Neural crest cell (in vitro differentiated cells): ENCODE results near the gene PPP1R27. TPM values are rescaled to one million over a fixed set of nuclear protein-coding genes. Genes with fewer than 3 reads are reported as not detected.

Experiments used
- DNase-seq: peaks from one replicate; pipeline ENCODE4 v3.0.0; 2021; ENCODE audit warnings: low read depth, mixed read lengths, low spot score
- H3K27ac Mint-ChIP-seq: one replicate; pipeline ENCODE4 v1.8.0; 2021; ENCODE audit warnings: mild to moderate bottlenecking, mixed read lengths; ENCODE audit not compliant: unreplicated experiment
- H3K27me3 Mint-ChIP-seq: 2 replicates; pipeline ENCODE4 v1.8.0; 2021; ENCODE audit warnings: low read depth, mild to moderate bottlenecking, mixed read lengths
- H3K36me3 Mint-ChIP-seq: 2 replicates; pipeline ENCODE4 v1.8.0; 2021; ENCODE audit warnings: low read depth, mild to moderate bottlenecking, mixed read lengths
- H3K4me1 Mint-ChIP-seq: 2 replicates; pipeline ENCODE4 v1.8.0; 2021; ENCODE audit warnings: mixed read lengths
- H3K4me3 Mint-ChIP-seq: one replicate; pipeline ENCODE4 v1.8.0; 2021; ENCODE audit warnings: mild to moderate bottlenecking, mixed read lengths
- H3K9me3 Mint-ChIP-seq: 2 replicates; pipeline ENCODE4 v1.8.0; 2021; ENCODE audit warnings: mixed read lengths
- CTCF ChIP-seq: fragments of 200-600 bp; sonication (generic); conservative IDR thresholded peaks from 2 replicates; pipeline ENCODE4 v1.5.0; 2021; ENCODE audit warnings: antibody characterized with exemption, mild to moderate bottlenecking
- total RNA-seq: library from RNA; stranded (reverse); gene quantifications from 2 replicates; pipeline ENCODE4 v1.2.1, GENCODE V29; 2021

PPP1R27 gene
- total RNA-seq, 1 donor from 2014 or later = not detected

- no peaks in the 10 kb centered on the region for H3K4me1 Mint-ChIP-seq
- H3K27me3 Mint-ChIP-seq = peaks cover 78% of the 10 kb centered on the region
- no peak for DNase-seq
- no peak for TF ChIP-seq CTCF
- H3K36me3 Mint-ChIP-seq = no peaks in the 10 kb centered on the region
- H3K4me3 Mint-ChIP-seq = no peak overlapping the region
- H3K9me3 Mint-ChIP-seq = no peaks in the 10 kb centered on the region
- no peak overlapping the region for H3K27ac Mint-ChIP-seq
These were observed 29.0 kb downstream of the PPP1R27 start for GRCh38 chr17:81805707-81806460.

- H3K4me1 Mint-ChIP-seq = no peaks in the 10 kb centered on the region
- no peak overlapping the region for H3K27ac Mint-ChIP-seq
- no peak overlapping the region for H3K4me3 Mint-ChIP-seq
- no peaks in the 10 kb centered on the region for H3K36me3 Mint-ChIP-seq
- no peak for DNase-seq
- H3K27me3 Mint-ChIP-seq = peaks cover 87% of the 10 kb centered on the region
- H3K9me3 Mint-ChIP-seq = no peaks in the 10 kb centered on the region
- TF ChIP-seq CTCF = no peak
These were observed 30.1 kb downstream of the PPP1R27 start for GRCh38 chr17:81804559-81805399.

- Mint-ChIP-seq H3K27me3 (peaks cover 87% of the 10 kb centered on the region), H3K4me3 (no peak within 1 kb of the TSS), H3K27ac (no peak within 1 kb of the TSS), H3K4me1 (no peaks in the 10 kb centered on the region), H3K36me3 (no peaks in the 10 kb centered on the region), H3K9me3 (no peaks in the 10 kb centered on the region)
- no peak for DNase-seq
- no peak for TF ChIP-seq CTCF
These were observed 30.9 kb downstream of the PPP1R27 start, which contains the start of gene GCGR for GRCh38 chr17:81803728-81804558. TSS of gene GCGR (plus strand) at chr17:81804150. CDS start at chr17:81809019, 4,869 bp downstream.

- Mint-ChIP-seq H3K36me3 (no peaks in the 10 kb centered on the region), H3K4me3 (no peak overlapping the region), H3K27me3 (peaks cover 79% of the 10 kb centered on the region), H3K4me1 (no peaks in the 10 kb centered on the region), H3K27ac (no peak overlapping the region), H3K9me3 (no peaks in the 10 kb centered on the region)
- TF ChIP-seq CTCF = no peak
- DNase-seq = no peak
These were observed 31.8 kb downstream of the PPP1R27 start for GRCh38 chr17:81802856-81803643.
